A673 (cell line): Measurements from ENCODE around the gene OR9K2.
A peak's percentile ranks its signal among the peaks of the same experiment; 100 is the strongest.

Experiments
- EZH2 ChIP-seq: fragments of 200-600 bp; sonication (generic); IDR thresholded peaks from 2 replicates; pipeline ENCODE4 v1.6.1; 2017; ENCODE audit warnings: borderline replicate concordance, low read depth, mild to moderate bottlenecking, mixed read lengths, antibody characterized with exemption, low read length; ENCODE audit not compliant: poor library complexity, severe bottlenecking
- TF ChIP-seq, protein P1 (sequence below): fragments of 300-800, 200-600 bp; sonication (generic); conservative IDR thresholded peaks from 2 replicates; pipeline ENCODE4 v1.5.1; 2017; ENCODE audit warnings: low read depth, mild to moderate bottlenecking, antibody characterized with exemption, low read length, moderate library complexity, mixed read lengths

DNA sequence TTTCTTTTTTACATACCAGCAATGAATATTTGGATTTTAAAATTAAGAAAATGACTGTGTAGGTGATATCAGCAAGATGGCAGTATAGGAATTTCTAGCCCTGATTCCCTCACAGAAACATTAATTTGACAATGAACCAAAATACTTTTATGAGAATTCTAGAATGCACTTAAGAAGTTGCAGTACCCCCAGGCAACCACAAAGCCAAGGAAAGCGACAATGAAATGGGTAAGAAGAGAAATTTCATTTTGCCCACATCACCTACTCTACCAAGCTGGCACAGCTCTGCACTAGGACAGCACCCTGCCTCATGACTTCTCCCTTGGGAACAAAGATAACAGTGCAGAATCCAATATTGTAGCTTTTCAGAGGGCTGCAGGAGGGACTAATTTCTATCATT is 6.6 kb downstream of the OR9K2 start:
- TF ChIP-seq, protein P1, sequence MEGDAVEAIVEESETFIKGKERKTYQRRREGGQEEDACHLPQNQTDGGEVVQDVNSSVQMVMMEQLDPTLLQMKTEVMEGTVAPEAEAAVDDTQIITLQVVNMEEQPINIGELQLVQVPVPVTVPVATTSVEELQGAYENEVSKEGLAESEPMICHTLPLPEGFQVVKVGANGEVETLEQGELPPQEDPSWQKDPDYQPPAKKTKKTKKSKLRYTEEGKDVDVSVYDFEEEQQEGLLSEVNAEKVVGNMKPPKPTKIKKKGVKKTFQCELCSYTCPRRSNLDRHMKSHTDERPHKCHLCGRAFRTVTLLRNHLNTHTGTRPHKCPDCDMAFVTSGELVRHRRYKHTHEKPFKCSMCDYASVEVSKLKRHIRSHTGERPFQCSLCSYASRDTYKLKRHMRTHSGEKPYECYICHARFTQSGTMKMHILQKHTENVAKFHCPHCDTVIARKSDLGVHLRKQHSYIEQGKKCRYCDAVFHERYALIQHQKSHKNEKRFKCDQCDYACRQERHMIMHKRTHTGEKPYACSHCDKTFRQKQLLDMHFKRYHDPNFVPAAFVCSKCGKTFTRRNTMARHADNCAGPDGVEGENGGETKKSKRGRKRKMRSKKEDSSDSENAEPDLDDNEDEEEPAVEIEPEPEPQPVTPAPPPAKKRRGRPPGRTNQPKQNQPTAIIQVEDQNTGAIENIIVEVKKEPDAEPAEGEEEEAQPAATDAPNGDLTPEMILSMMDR: 0 out of 2 replicates have a peak, but pooled peaks have one; percentile 18
- no peak for TF ChIP-seq EZH2
